NCI-H69 (cell line): ENCODE measurements around the gene PRDM1.
A peak's percentile ranks its signal among the peaks of the same experiment; 100 is the strongest.
"Not testable (repeated sequence)": the region's sequence is repeated elsewhere in the genome, so short reads cannot be mapped to it uniquely, and the experiment has no call there.

Experiments
- DNase-seq: peaks from one replicate; lab custom pipeline; 2025; lab: John Stamatoyannopoulos, UW

PRDM1 gene

DNA sequence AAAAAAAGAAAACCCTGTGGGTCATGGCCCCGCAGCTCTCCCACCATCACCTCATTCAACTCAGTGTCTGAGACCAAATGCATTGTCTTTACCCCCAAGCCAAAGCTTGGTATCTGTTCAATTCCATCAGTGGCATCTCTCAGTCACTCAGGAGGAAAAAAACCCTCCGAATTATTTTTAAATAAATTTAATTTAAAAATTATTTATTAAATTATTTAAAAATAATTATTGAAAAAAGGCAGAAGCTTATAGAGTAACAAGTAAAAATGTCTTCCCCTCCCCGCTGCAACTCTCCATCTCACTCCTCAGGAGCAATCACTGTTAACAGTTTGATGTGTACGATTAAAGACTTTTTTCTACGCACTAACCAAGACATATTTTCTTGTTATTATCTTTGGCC is 50.7 kb downstream of the PRDM1 start:
- DNase-seq: no peak

DNA sequence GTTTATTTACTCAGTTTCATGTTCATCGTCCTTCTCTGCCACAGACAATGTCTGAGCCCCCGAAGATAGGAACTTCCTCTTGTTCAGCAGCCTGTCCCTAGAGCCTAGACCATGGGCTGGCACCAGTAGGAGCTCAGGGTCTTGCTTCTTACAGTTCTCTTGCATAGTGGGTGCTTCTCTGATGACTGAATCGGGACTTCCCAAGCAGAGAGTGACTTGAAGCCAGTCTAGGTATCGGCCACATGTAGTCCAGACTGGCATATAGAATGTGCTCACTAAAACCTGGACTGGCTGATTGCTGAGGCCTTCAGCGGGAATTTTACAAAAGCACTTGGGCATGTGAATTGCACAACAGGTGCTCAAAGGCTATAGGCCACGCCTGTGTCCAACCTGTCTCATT is 52.0 kb downstream of the PRDM1 start:
- no peak for DNase-seq

DNA sequence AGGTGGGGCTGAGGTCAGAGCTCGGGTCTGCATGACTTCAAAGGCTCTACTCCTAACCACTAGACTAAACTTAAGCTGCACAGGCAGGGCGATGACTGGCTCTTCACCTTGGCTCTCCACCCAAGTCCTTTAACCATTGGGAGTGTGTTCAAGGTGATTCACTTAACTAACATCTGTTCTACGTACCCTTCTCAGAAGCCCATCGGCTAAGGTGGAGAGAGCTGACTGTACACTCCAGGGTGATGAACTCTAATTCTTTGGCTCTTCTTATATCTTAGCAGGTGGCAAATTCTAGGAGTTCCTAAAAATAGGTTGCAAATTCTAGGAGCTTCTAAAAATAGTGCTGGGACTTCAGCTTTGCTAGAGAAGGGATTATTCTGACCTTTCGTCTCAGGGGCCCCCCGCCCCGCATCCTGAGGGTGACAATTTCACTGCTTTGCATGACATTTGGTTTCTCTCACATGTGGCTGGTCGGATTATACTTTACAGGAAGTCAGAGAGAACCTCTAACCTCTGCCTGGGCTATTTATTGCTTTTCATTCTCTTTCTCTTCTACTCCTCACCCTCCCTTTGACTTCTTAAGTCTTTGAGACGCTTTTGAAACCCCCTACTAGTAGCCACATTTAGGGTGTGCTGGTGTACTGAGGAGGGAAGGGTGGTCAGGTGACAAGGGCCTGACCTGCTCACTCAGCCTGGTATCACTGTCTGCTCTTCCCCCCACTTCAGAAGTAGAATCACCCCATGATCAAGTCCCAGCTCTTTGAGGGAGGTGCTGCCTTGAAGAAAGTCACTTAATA is 55.5 kb downstream of the PRDM1 start:
- no peak for DNase-seq

DNA sequence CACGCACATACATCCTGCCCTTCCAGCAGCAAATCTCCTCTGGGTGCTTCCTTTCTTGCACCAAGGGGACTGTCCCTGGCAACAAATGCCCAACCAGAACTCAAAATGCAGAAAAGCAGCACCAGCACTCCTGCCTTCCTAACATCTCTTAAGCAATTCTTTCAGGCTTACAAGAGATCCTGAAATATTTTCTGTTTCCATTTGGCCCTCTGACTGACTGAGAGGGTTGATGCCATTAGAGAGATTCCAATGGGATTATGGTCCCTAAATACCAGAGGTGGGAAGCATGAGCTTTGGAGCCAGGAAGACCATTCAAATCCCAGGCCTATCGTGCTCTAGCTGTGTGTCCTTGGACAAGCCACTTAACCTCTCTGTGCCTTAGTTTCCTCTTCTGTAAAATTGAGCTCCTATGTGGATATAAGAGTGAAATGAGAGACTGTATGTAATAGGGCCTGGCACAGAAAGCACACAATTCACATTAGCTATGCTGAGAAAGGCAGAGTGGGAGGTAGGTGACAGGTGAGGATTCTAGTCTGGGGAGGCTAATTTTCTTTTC is 56.8 kb downstream of the PRDM1 start:
- DNase-seq: no peak

DNA sequence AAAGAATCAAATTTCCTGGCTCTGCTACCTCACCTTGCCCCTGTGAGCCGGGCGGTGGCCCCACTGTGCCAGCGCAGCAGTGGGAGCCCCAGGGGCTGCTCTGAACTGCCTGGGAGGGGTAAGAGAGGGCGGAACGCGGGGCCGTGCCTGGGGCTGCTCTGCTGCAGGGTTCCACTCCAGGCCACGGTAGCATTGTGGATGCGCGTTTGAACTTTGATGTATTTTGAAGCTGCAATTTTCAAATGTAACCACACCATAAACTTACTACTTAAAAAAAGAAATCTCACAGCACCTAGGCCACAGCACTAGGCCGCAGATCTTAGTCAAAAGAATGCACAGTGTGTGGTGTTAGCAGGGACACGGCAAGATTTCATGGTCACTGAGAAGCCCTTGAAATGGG is 57.5 kb downstream of the PRDM1 start:
- DNase-seq: no peak

DNA sequence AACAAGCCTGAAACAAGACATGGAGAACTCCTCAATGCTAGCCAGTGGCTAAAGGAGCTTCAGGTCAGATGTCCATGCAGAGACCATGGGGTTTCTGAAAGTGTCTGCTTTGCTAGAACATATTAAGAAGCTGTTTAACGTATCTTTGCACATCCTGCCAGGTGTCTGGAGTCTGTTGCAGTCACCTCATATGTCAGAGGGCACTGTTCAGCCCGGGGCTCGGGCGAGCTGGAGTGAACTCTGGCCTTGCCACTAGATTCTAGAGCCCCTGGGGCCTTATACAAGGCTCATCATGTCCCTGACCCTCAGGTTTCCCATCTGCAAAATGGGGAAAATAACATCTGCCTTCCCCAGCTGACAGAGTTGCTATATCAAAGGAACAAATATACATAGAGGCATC is 59.0 kb downstream of the PRDM1 start:
- no peak for DNase-seq

DNA sequence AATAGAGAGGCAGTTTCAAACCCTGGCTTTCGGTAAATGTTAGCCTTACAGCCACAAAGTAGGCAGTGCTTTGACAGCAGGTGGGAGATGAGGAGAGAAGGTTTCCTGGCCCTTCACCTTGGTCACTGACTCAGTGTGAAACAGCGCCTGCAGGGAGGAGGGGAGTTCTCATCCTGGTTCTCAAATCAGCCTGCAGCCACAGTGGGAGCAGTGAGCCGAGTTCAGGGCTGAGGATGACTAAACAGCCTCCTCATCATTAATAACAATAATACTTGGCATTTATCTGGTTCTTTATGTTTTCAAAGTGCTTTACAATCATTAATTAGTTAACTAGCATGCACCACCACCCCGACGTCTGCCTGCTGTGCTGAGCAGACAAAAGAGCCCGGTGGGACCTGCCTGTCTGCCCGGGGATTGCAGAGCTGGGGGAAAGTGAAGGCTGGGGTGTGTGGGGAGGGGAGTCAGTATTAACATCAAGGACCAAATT is 59.6 kb downstream of the PRDM1 start:
- DNase-seq: peak; percentile 53

DNA sequence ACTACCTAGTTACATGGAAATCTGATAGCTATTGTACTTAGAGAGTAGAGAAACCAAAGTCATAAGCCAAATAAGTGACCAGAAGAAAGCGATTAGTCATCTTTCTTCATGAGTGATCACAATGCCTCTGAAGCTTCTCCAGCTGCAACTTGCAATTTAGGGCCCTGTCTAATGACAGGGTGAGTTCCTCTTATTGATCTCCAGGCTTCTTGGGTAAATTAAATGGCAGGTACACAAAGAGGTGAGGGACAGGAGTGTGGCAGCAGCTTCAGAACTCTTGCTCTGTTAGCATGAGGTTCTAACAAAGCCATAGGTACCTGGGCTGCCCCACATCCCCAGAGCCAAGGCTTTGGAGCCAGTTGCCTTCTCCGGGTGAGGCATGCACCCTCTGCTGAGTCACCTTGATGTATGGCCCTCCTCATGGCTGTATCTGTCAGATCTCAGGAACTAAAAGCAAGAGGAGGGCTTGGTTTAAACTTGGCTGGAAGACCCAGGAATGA is 60.8 kb downstream of the PRDM1 start:
- DNase-seq: peak; percentile 25

DNA sequence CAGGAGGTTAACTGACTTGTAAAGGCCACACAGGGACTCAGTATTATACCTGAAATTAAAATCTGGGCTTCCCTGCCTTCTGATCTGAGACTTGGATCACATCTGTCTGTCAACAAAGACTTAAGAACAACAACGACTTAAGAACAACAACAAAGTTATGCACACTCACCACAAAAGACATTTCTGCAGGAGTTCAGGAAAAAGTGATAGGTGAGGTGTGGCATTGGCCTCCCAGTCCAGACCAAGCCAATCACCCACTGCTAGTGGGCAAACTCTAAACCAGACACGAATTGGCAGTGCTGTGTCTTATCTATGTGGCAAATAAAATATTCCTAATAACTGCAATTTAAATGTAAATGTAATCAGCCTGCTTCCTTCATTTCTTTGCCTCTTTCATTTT is 61.3 kb downstream of the PRDM1 start:
- no peak for DNase-seq

DNA sequence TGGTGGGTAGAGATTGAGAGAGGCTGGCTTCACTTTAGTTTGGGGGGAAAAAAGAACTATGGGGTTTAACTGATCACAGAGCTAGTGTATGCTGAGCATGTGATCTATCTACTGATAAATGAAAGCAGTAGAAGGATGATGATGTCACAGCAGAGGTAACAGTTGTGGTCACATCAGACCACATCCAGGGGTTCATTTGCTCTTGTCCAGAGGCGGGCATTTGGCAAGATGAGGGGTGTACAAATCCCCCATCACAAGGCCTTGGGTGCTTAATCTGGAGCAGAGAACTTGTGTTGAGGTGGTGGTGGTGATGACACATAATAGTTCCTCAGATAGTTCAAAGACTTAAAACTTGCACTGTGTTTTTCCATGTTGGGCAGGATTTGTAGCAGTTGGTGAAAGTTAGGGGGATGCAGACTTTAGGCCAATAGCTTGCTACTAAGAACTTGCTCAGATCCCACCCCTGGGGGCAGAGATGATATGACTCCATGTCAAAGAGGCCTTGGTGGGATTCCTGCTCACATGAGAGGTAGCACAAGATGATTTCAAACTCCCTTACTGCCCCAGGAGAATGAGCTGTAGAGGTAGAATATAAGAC is 63.4 kb downstream of the PRDM1 start:
- no peak for DNase-seq

DNA sequence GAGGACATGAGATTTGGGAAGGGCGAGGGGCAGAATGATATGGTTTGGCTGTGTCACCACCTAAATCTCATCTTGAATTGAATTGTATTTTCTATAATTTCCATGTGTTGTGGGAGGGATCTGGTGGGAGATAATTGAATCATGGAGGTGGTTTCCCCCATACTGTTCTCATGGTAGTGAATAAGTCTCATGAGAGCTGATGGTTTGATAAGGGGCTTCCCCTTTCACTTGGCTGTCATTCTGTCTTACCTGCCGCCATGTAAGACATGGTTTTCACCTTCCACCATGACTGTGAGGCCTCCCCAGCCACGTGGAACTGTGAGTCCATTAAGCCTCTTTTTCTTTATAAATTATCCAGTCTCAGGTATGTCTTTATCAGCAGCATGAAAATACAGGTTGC is 66.3 kb downstream of the PRDM1 start:
- DNase-seq: not testable (repeated sequence)

DNA sequence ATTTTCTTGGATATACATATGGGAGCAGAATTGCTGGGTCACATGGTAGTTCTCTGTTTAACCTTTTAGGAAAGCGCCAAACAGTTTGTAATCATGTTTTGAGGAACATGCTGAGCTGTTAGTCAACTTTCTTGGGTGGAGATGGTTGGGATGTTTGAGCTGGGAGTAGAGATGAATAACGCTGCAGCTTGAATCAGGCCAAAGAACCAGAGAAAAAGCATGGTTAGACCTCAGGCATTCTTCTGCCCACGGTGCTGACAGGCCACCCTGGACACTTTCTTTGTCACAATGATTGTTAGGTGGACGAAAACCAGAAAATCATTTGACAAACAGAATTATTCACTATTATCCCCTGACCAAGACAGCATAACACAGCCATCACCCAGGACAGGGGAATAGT is 66.8 kb downstream of the PRDM1 start:
- no peak for DNase-seq

DNA sequence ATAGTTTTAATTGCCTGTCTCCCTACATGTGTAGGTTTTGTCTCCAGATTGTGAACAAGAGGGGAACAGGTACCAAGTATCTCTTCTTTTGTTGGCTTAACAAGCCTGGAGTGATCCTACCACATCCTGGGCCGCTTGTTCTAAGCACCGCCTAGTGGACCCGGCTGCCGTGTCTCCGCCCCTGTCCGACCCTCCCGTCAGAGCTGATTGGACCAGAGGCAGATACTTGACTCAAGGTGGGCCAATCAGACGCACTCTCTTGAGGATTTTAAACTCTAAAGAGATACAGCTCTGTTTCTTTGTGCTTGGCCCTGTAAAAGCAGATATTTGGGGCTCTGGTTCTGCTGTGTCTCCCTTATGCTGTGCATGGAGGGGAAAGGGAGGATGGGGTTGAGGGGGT is 68.2 kb downstream of the PRDM1 start:
- no peak for DNase-seq

DNA sequence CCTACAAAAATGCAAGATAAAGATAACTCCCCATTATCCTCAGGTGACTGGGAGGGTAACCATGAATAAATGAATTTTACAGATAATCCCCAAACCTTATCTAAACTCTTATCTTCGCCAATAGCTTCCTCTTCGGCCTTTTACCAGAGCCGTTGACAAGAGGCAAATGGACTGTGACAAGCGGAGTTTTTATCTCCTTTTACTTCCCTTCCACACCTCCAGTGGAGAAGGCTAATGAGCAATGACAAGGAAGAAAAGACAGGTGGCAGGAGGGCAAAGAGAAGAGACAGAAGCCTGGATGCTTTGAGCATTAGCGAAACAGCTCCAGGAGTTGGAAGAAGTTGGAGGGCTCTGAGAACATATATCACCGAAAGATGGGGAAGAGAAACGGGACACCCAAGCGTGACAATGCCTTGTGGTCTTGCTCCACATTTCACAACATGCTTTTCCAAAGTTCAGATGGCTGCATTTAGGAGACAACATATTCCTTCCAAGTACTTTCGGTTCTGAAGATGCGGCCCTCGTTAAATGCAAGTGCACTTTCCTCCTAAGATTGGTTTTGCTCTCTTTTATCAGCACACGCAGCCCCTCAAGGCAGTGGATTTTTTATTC is 69.2 kb downstream of the PRDM1 start:
- no peak for DNase-seq

DNA sequence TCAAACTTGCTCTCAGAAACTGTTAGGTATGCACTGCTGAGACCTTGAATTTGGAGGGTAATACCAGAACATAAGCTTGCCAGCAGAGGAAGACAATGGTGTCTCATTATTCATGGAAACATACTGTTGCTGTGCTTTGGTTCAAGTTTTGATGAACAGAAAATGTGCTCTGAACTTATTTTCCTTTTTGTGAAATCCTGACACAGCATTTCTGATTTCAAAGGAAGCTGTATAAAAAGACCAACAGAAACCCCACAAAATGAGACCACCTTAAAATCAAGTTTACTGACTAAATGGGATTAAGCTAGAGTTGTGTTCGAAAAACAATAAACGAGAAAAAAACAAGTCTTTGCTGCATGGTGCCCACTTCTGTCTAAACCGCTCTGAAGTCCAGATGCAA is 70.3 kb downstream of the PRDM1 start:
- no peak for DNase-seq

DNA sequence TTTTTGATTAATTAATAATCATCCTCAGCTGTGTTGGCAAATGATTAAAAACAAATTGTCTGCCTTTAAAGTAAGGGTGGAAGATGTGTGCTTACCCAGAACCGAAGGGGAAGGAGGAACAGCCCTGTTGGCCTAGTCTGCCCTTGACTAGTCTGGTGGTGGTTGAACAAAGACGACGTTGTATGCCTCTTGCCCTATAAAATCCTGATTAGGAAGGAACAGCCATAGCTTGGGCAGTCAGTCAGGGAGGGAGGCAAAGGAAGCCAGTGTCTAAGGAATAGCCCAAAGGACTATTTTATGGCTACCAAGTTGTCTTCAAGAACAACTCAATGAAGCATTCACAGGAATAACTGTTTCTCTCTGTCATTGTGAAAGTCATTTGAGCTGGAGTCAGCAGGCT is 70.7 kb downstream of the PRDM1 start:
- DNase-seq: no peak

DNA sequence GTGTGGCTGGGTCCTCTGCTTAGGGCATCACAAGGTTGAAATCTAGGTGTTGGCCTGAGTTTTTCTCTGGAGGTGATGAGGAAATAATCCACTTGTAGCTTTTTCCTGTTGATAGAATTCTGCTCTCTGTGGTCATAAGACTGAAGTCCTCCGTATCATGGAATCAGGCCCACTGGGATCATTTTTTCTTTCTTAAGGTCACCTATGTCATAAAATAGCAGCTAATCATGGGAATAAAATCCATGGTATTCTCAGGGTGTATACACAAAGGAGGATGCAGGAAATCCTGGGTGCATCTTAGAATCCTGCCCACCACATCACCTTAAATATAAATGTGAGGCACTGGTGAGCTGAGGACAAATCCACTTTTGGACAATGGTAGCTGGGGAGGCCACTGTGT is 72.7 kb downstream of the PRDM1 start:
- DNase-seq: no peak
